T-helper 22 cell (primary cell): ENCODE data around the gene PPP1R9A.

Experiments used
- DNase-seq: peaks from one replicate; pipeline ENCODE4 v3.0.0-alpha.2; 2020; ENCODE audit warnings: low read depth

The PPP1R9A gene

GRCh38 chr7:94909179-94909466 lies 1.7 kb downstream of the PPP1R9A start:
- no peak for DNase-seq

GRCh38 chr7:94912085-94912484 lies 4.7 kb downstream of the PPP1R9A start:
- DNase-seq = no peak

- no peak for DNase-seq
Measured at GRCh38 chr7:94913391-94913790, 6.0 kb downstream of the PPP1R9A start.

- no peak for DNase-seq
Measured at GRCh38 chr7:94921911-94922310, 14.5 kb downstream of the PPP1R9A start.

GRCh38 chr7:94922457-94922856 lies 15.1 kb downstream of the PPP1R9A start:
- no peak for DNase-seq

GRCh38 chr7:94923412-94923811 lies 16.0 kb downstream of the PPP1R9A start:
- no peak for DNase-seq

GRCh38 chr7:94928168-94928707 lies 20.8 kb downstream of the PPP1R9A start:
- no peak for DNase-seq

GRCh38 chr7:94933256-94933990 lies 26.0 kb downstream of the PPP1R9A start:
- DNase-seq = no peak

- no peak for DNase-seq
Measured at GRCh38 chr7:94939395-94939794, 32.0 kb downstream of the PPP1R9A start.

- DNase-seq = no peak
Measured at GRCh38 chr7:94940241-94940640, 32.8 kb downstream of the PPP1R9A start.

GRCh38 chr7:94941844-94942632 lies 34.6 kb downstream of the PPP1R9A start:
- DNase-seq = no peak

- no peak for DNase-seq
Measured at GRCh38 chr7:94943134-94943533, 35.7 kb downstream of the PPP1R9A start.

- DNase-seq = no peak
Measured at GRCh38 chr7:94949532-94949931, 42.1 kb downstream of the PPP1R9A start.

GRCh38 chr7:94955807-94956206 lies 48.4 kb downstream of the PPP1R9A start:
- DNase-seq = no peak

- DNase-seq = no peak
Measured at GRCh38 chr7:94957061-94957460, 49.7 kb downstream of the PPP1R9A start.

GRCh38 chr7:94962661-94963060 lies 55.3 kb downstream of the PPP1R9A start:
- DNase-seq = no peak

GRCh38 chr7:94969434-94970084 lies 62.2 kb downstream of the PPP1R9A start:
- no peak for DNase-seq

- DNase-seq = no peak
Measured at GRCh38 chr7:94970085-94970576, 62.7 kb downstream of the PPP1R9A start.

- no peak for DNase-seq
Measured at GRCh38 chr7:94971051-94971867, 63.9 kb downstream of the PPP1R9A start.

- DNase-seq = no peak
Measured at GRCh38 chr7:94972296-94972695, 64.9 kb downstream of the PPP1R9A start.

GRCh38 chr7:94973844-94974243 lies 66.5 kb downstream of the PPP1R9A start:
- no peak for DNase-seq

- no peak for DNase-seq
Measured at GRCh38 chr7:94974423-94974822, 67.0 kb downstream of the PPP1R9A start.
